GM10248 (cell line): ENCODE results near the gene ZNF438.

Source experiments
- CTCF ChIA-PET: fragments of 300-600 bp; sonication (Branson Sonifier 250); formaldehyde crosslinking; extraction: SDS; loops from one replicate; lab custom pipeline; 2021; ENCODE audit warnings: antibody characterized with exemption; lab: Yijun Ruan, JAX
- POLR2A ChIA-PET: fragments of 350-650 bp; sonication (Branson Sonifier 250); formaldehyde crosslinking; extraction: SDS; loops from one replicate; lab custom pipeline; 2020; ENCODE audit warnings: antibody characterized with exemption; lab: Yijun Ruan, JAX
- DNase-seq: peaks from one replicate; pipeline ENCODE4 v3.0.0; 2012; ENCODE audit errors: extremely low spot score
- CTCF ChIP-seq: IDR thresholded peaks from 2 replicates; pipeline ENCODE4 v1.5.1; 2012; ENCODE audit warnings: mild to moderate bottlenecking, low read depth; ENCODE audit errors: extremely low read depth, missing control alignments, control extremely low read depth

ZNF438 gene

GRCh38 chr10:31031558-31032257 is at the start of gene ZNF438:
Gene ZNF438 (minus strand): TSS chr10:31031865. CDS start chr10:30877034, 154,831 bp downstream.
- peak; percentile 99 for DNase-seq
- peak; percentile 76 for TF ChIP-seq CTCF
- POLR2A ChIA-PET = interaction anchor here (1.0 kb wide), 1 partner anchor 24 kb away, joined by 4 read pairs; no protein-coding TSS in a partner anchor
- CTCF ChIA-PET = interaction anchor here (0.6 to 2.2 kb wide), 30 partner anchors 8 to 777 kb away, joined by 3 to 12 read pairs (median 3); no protein-coding TSS in a partner anchor

GRCh38 chr10:31076610-31076988 is 44.9 kb upstream of the ZNF438 start:
- POLR2A ChIA-PET = no interaction called here
- no peak for DNase-seq
- no peak for TF ChIP-seq CTCF
- CTCF ChIA-PET = interaction anchor here (1.1 kb wide), 1 partner anchor 14 kb away, joined by 3 read pairs; no protein-coding TSS in a partner anchor

GRCh38 chr10:31075881-31076609 is 44.4 kb upstream of the ZNF438 start:
- CTCF ChIA-PET = interaction anchor here (1.1 kb wide), 1 partner anchor 15 kb away, joined by 3 read pairs; no protein-coding TSS in a partner anchor
- no peak for DNase-seq
- TF ChIP-seq CTCF = no peak
- POLR2A ChIA-PET = no interaction called here

GRCh38 chr10:31075434-31075833 is 43.8 kb upstream of the ZNF438 start:
- CTCF ChIA-PET = interaction anchor here (1.1 kb wide), 1 partner anchor 15 kb away, joined by 3 read pairs; no protein-coding TSS in a partner anchor
- POLR2A ChIA-PET = no interaction called here

GRCh38 chr10:31074722-31075086 is 43.0 kb upstream of the ZNF438 start:
- ChIA-PET CTCF (no interaction called here), POLR2A (no interaction called here)
- no peak for TF ChIP-seq CTCF
- DNase-seq = no peak

More at GRCh38 chr10:31075434-31075833, 43.8 kb upstream of the ZNF438 start:
- no peak for TF ChIP-seq CTCF
- DNase-seq = no peak

GRCh38 chr10:31073996-31074721 is 42.5 kb upstream of the ZNF438 start:
- ChIA-PET CTCF (interaction anchor here (1.5 to 1.8 kb wide), 2 partner anchors 18 to 403 kb away, joined by 3 to 5 read pairs; no protein-coding TSS in a partner anchor), POLR2A (no interaction called here)
- TF ChIP-seq CTCF = no peak
- no peak for DNase-seq
